Activated naive CD8-positive, alpha-beta T cell treated with anti-CD3 and anti-CD28 coated beads for 36 hours (primary cell): ENCODE results near the gene RPS21. TPM values are rescaled to one million over a fixed set of nuclear protein-coding genes. Genes with fewer than 3 reads are reported as not detected.
"Not testable (repeated sequence)": the region's sequence is repeated elsewhere in the genome, so short reads cannot be mapped to it uniquely, and the experiment has no call there.

Source experiments
- DNase-seq: peaks from one replicate; pipeline ENCODE4 v3.0.0; 2021
- H3K27ac Mint-ChIP-seq: one replicate; pipeline ENCODE4 v1.8.0; 2022; ENCODE audit warnings: mild to moderate bottlenecking, moderate library complexity, mixed read lengths
- H3K27me3 Mint-ChIP-seq: one replicate; pipeline ENCODE4 v1.8.0; 2022; ENCODE audit warnings: mild to moderate bottlenecking, mixed read lengths
- H3K36me3 Mint-ChIP-seq: one replicate; pipeline ENCODE4 v1.8.0; 2021; ENCODE audit warnings: mild to moderate bottlenecking, mixed read lengths
- H3K4me1 Mint-ChIP-seq: one replicate; pipeline ENCODE4 v1.8.0; 2021; ENCODE audit warnings: mixed read lengths
- H3K4me3 Mint-ChIP-seq: one replicate; pipeline ENCODE4 v1.8.0; 2022; ENCODE audit warnings: mild to moderate bottlenecking, moderate library complexity, mixed read lengths
- H3K9me3 Mint-ChIP-seq: one replicate; pipeline ENCODE4 v1.8.0; 2022; ENCODE audit warnings: mixed read lengths
- total RNA-seq, 2 experiments: library from RNA; stranded (reverse); gene quantifications; one replicate each; pipeline ENCODE4 v1.2.3, GENCODE V29; 2021

RPS21 gene
- total RNA-seq, 2 experiments from 2014 or later = 2,242 to 2,482 TPM

DNA sequence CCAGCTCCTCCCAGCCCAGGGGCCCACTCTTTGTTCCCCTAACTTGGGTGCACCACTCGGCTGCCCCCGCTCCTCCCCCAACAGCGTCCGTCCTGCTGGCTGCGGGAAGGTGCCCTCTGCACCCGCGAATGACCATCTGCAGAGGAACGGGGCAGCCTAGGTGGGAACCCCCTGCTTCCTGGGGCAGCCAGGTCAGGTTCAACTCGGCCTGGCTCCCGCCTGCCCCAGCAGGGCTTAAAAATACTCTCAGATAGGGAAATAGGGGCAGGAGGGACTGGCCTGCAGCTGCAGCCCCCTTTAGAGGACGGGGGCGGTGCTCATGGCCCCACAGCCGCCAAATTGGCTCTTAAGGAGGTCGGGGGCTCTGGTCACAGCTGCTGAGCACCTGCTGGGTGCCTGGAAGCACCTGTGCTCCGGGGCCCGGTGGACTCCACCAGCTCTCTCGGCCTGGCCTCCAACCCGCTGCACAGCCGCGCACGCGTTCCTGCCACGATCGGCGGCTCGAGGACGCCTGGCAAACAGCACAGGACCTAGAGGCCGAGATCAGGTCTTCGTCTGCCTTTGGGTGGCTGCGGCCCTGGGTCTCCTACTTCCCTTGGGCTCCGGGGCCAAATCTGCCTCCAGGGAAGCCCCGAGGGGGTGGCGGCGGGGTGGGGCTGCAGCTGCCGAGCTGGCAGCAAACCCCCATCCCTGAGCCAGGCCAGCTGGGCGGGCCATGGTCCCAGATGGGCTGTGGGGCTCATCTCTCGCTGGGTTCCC, 19.1 kb upstream of the RPS21 start:
- H3K27me3 Mint-ChIP-seq = peaks cover 49% of the 10 kb centered on the region
- H3K9me3 Mint-ChIP-seq = no peaks in the 10 kb centered on the region
- no peak overlapping the region for H3K27ac Mint-ChIP-seq
- H3K4me3 Mint-ChIP-seq = peak overlapping the region; percentile 32
- no peak for DNase-seq
- no peaks in the 10 kb centered on the region for H3K36me3 Mint-ChIP-seq
- H3K4me1 Mint-ChIP-seq = peaks cover 5% of the 10 kb centered on the region

DNA sequence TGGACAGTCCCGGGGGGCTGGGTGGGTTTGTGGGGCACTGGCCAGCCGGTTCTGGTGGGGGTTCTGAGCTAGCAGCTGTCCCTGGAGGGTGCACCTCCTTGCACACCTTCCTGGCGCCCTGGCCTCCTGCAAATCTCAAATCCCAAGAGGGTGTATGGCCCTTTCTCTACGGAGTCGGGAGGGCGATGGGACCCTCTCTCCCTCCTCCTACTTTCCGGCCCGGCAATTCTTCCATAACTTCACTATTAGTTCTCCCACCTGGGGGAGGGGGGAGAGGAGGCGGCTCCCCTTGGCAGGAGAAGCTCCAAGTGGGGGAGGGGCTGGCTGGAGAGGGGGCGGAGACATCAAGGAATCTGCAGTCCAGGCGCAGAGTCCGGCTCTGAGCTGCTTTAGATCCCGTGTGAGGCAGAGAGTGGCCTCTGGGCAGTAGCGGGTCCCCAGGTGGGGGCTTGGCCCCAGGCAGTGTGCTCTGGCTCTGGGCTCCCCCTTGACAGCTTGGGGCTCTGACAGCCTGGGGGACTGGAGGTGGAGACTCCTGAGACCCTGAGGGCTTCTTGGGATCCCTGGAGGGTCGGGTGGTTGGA, 18.4 kb upstream of the RPS21 start:
- H3K4me3 Mint-ChIP-seq = no peak overlapping the region
- H3K36me3 Mint-ChIP-seq = no peaks in the 10 kb centered on the region

GRCh38 chr20:62368976-62369814, 17.7 kb upstream of the RPS21 start:
- Mint-ChIP-seq H3K4me1 (peaks cover 5% of the 10 kb centered on the region), H3K27ac (no peak overlapping the region), H3K27me3 (peaks cover 38% of the 10 kb centered on the region), H3K9me3 (no peaks in the 10 kb centered on the region), H3K36me3 (no peaks in the 10 kb centered on the region), H3K4me3 (no peak overlapping the region)
- DNase-seq = no peak

More for the DNA sequence above, 18.4 kb upstream of the RPS21 start:
- Mint-ChIP-seq H3K27ac (no peak overlapping the region), H3K4me1 (peaks cover 5% of the 10 kb centered on the region), H3K9me3 (no peaks in the 10 kb centered on the region), H3K27me3 (peaks cover 45% of the 10 kb centered on the region)
- no peak for DNase-seq

- Mint-ChIP-seq H3K27me3 (peaks cover 36% of the 10 kb centered on the region), H3K36me3 (no peaks in the 10 kb centered on the region), H3K4me3 (no peak overlapping the region), H3K4me1 (peaks cover 5% of the 10 kb centered on the region), H3K9me3 (no peaks in the 10 kb centered on the region), H3K27ac (no peak overlapping the region)
- DNase-seq = no peak
Observed at GRCh38 chr20:62369815-62370114, 17.1 kb upstream of the RPS21 start.

DNA sequence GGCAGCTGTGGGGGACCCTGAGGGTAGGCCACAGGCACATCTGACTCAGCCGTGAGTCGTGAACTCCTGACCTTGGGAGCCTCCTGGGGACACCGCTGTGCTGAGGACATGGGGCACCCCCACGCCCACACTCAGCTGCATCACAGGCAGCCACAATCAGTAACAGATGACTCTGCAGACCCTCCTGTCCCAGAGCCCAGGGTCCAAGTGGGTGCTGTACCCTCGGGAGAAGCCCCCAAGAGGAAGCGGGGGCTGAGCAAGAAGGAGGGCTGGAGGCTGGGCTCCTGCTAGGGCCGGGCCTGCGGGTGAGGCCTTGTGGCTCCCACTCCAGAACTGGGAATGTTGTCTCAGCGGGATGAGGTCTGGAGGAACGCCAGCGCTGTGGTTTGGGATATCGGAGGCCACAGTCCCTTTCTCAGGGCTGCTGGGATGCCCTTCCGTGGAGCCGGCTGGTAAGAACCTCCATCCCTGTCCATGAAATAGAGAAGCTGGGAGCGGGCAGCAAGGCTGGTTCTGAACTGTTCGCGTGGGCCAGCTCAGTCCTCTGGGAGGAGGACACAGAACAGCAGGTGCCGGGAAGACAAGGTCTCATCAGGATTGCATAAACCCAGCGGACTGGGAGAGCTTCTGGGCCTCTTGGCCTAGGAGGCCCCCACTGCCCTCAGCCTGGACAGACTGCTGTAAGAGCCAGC, 16.6 kb upstream of the RPS21 start:
- no peaks in the 10 kb centered on the region for H3K9me3 Mint-ChIP-seq
- peaks cover 31% of the 10 kb centered on the region for H3K27me3 Mint-ChIP-seq
- H3K4me1 Mint-ChIP-seq = peaks cover 5% of the 10 kb centered on the region
- peak; percentile 65 for DNase-seq
- H3K27ac Mint-ChIP-seq = no peak overlapping the region
- H3K36me3 Mint-ChIP-seq = no peaks in the 10 kb centered on the region
- no peak overlapping the region for H3K4me3 Mint-ChIP-seq

DNA sequence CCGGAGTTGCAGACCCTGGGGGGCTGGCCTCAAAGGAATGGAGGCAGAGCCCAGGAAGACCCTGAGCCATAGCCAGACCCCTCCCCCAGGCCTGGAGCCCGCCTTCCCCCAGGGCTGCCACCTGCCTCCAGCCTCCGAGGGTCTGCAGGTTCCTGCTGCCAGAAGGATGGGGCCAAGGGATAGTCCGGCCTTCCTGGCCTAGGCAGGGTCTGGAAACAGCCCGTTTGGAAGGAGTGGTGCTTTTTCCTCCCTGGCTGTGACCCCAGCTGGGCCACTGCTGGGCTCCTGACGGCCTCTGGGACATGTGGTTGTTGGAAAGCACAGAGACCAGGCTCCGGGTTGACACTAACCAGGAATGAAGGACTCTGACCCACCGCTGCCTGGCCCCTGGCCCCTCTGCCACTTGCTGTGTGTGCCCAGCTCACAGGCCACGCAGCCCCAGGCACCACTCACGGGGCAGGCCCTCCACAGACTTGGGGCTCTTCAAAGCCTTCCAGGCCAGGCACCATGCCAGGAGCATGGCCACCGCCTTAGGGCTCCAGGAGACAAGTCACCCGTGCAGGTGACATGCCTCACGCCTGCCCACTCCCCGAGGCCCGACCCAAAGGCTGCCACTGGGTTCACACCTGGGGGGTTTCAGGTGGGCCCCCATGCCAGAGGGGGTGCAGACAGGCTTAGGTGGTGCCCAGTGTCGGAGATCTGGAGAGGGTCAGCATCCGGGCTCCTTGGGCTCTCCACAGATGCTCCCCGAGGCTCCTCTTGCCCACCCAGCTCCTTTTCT, 15.9 kb upstream of the RPS21 start:
- Mint-ChIP-seq H3K4me1 (peaks cover 5% of the 10 kb centered on the region), H3K27me3 (peaks cover 24% of the 10 kb centered on the region), H3K36me3 (no peaks in the 10 kb centered on the region), H3K9me3 (no peaks in the 10 kb centered on the region), H3K4me3 (no peak overlapping the region), H3K27ac (no peak overlapping the region)
- no peak for DNase-seq

DNA sequence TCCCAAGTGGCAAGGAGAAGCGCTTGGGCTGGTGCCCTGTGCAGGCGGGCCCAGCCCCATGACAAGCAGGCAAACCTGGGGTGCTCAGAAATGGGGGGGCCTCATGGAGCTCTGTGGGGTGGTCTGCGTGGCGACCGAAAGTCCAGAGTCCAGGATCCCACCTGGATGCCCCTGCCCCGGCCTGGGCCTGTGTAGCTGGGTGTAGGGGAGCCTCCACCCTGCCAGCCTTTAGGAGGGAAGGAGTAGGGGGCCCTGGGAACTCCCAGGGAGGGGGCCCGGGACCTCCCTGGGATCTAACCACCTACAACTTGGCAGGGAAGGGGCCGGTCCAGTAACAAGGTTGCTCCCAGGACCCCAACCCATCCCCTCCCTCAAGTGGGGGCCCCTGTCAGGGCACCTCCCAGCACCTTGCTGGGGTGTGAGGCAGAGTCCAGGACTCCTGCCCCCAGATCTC, 15.3 kb upstream of the RPS21 start:
- peaks cover 22% of the 10 kb centered on the region for H3K27me3 Mint-ChIP-seq
- DNase-seq = no peak
- no peak overlapping the region for H3K4me3 Mint-ChIP-seq
- H3K27ac Mint-ChIP-seq = no peak overlapping the region
- peaks cover 5% of the 10 kb centered on the region for H3K4me1 Mint-ChIP-seq
- no peaks in the 10 kb centered on the region for H3K9me3 Mint-ChIP-seq
- H3K36me3 Mint-ChIP-seq = no peaks in the 10 kb centered on the region

GRCh38 chr20:62372042-62372993, 14.6 kb upstream of the RPS21 start:
- Mint-ChIP-seq H3K4me1 (peaks cover 5% of the 10 kb centered on the region), H3K9me3 (no peaks in the 10 kb centered on the region), H3K27ac (no peak overlapping the region), H3K36me3 (no peaks in the 10 kb centered on the region), H3K4me3 (no peak overlapping the region), H3K27me3 (peaks cover 22% of the 10 kb centered on the region)
- no peak for DNase-seq

- not testable (repeated sequence) for H3K27me3 Mint-ChIP-seq, H3K4me3 Mint-ChIP-seq, H3K27ac Mint-ChIP-seq
Observed at GRCh38 chr20:62373631-62374179, 13.2 kb upstream of the RPS21 start.

DNA sequence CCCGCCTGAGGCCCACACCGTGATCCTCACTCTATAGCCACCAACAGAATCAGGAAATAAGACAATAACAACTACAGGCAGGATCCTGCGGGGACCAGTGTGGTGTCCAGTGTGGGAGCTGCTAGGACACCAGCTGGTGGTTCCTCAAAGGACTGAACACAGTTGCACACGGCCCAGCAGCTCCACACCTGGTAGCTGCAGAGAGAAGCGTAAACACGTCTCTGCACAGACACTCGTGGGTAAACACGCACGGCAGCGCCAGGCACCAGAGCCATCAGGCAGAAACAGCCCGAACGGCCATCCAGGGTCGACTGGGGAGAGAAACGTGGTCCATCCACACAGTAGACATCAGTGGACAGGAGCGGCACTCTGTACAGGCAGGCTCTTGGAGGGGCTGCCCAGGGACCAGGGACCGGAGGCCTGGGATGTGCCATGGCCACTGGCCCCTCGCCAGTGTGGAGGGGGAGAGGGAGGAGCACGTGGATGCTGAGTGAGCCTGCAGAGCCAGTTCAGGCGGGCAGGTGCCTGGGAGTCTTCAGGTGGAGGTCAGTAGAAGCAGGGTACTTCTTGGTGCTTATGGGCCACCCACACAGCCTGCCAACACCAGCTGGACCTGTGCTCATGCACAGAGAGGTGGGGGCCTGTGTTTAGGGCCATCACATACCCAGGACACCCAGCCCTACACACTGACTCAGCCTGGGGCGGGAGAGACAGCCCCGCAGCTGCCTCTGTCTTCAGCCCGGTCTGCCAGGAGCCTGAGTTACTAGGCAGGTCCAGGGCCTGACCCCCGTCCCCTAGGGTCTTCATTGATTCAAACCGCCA, 12.4 kb upstream of the RPS21 start:
- Mint-ChIP-seq H3K27ac (no peak overlapping the region), H3K9me3 (no peaks in the 10 kb centered on the region), H3K27me3 (peaks cover under 1% of the 10 kb centered on the region), H3K4me1 (peaks cover under 1% of the 10 kb centered on the region), H3K36me3 (no peaks in the 10 kb centered on the region), H3K4me3 (no peak overlapping the region)
- no peak for DNase-seq

More at GRCh38 chr20:62373631-62374179, 13.2 kb upstream of the RPS21 start:
- not testable (repeated sequence) for DNase-seq, H3K36me3 Mint-ChIP-seq, H3K4me1 Mint-ChIP-seq, H3K9me3 Mint-ChIP-seq

GRCh38 chr20:62376112-62377063, 10.5 kb upstream of the RPS21 start:
- Mint-ChIP-seq H3K4me1 (no peaks in the 10 kb centered on the region), H3K36me3 (no peaks in the 10 kb centered on the region), H3K27me3 (no peaks in the 10 kb centered on the region), H3K27ac (no peak overlapping the region), H3K4me3 (no peak overlapping the region), H3K9me3 (no peaks in the 10 kb centered on the region)
- DNase-seq = no peak

DNA sequence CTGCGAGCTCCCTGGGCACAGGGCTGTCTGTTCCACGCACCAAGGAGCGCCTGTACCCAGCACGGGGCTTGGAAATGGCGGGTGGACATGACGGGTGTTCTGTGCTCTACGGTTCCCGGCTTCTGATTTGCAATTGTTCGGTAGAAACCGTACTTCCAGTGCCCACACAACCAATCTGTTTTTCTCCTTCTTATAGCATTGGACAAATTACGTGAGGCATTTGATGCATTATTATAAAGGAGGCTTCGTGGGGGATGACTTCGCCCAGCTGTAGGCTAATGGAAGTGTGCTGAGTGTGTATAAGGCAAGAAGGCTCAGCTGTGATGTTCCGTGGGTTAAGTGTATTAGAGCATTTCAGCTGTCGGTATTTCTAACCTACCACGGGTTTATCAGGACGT, 9.8 kb upstream of the RPS21 start:
- Mint-ChIP-seq H3K36me3 (peaks cover 4% of the 10 kb centered on the region), H3K9me3 (peaks cover 3% of the 10 kb centered on the region), H3K4me3 (no peak overlapping the region), H3K4me1 (no peaks in the 10 kb centered on the region), H3K27me3 (no peaks in the 10 kb centered on the region), H3K27ac (no peak overlapping the region)
- DNase-seq = no peak
